ENCODE measurements around the gene NPC1.

- TF ChIP-seq CTCF (IDR thresholded peaks at IDR 0.05 in 4 of 5, conservative IDR thresholded peaks at IDR 0.05 in 1 of 5) (no peak), POLR2A (IDR thresholded peaks at IDR 0.05) (no peak)
These were observed 9.3 kb upstream of the NPC1 start for GRCh38 chr18:23595591-23595990.
